ENCODE results near the gene PREX1.

The PREX1 gene

DNA sequence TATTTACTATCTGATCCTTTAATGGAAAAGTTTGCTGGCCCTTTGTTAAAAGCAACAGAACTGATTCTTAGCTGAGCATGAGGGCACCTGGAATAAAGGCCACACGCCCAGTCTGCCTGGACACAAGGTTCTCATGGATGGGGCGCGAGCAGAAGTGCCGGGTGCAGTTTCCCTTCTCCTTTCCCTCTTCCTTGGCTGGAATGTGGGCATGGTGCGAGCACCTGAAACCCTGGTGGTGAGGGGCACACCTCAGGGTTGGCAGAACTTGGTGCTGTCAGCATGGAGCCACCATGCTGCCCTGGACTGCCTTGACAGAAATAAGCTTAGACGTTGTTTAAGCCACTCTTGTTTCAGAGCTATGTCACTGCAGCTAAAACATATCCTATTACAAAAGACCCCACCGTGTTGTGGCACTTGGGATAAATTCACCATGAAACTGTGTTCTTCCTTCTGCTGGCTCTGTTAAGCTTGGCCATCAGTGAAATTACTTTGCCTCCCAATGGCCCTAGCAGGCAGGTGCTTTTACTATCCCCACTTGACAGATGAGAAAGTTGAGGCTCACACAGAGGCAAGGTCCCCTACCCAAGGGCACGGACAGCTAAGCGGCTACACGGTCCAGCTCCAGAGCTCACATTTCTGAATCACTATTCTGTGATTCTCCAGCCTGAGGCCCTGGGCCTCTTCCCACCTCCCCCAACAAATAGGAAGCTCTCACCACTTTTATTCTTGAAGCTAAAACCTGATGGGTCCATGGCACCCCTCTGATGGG is 115.9 kb downstream of the PREX1 start:
- H3K9ac ChIP-seq (ENCODE audit: insufficient read length, low read depth) = no peak overlapping the region
- TF ChIP-seq YY1 (IDR thresholded peaks at IDR 0.05; ENCODE audit: insufficient read depth, insufficient read length) (no peak), ZNF274 (IDR thresholded peaks at IDR 0.05; ENCODE audit: low read depth, low read length) (no peak), SUZ12 (IDR thresholded peaks at IDR 0.05; ENCODE audit: extremely low read depth, insufficient read depth, insufficient read length) (no peak)
- H3K4me1 ChIP-seq (ENCODE audit: insufficient read depth, insufficient read length) = peaks cover 2% of the 10 kb centered on the region
- no peak overlapping the region for H3K4me3 ChIP-seq (ENCODE audit: insufficient read length, low read depth)
- H3K9me3 ChIP-seq (ENCODE audit: insufficient read depth, low read length) = no peaks in the 10 kb centered on the region
- H3K27me3 ChIP-seq (ENCODE audit: insufficient read depth, insufficient read length) = no peaks in the 10 kb centered on the region
- H3K36me3 ChIP-seq (ENCODE audit: insufficient read depth, insufficient read length, low read length) = peaks cover 6% of the 10 kb centered on the region
- no peak for DNase-seq (ENCODE audit: low read depth, low spot score)

DNA sequence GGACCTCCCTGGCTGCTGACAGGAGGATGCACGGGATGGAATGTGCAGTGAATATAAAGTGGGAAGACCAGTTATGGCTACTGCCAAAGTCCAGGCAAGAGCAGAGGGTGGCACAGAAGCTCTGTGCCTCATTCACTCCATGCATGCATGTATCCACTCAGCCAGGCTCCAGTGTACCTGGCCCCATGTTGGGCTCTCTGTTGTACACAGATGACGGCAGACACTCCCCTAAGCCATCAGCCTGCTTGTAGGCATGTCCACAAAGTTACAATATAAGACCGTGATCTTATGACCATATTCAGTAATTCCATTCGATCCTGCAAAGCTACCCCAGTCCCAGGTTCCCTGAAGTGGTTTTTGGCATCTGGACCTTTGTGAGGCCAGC is 116.8 kb downstream of the PREX1 start:
- Histone ChIP-seq H3K36me3 (ENCODE audit: insufficient read depth, insufficient read length, low read length) (peaks cover 8% of the 10 kb centered on the region), H3K27me3 (ENCODE audit: insufficient read depth, insufficient read length) (no peaks in the 10 kb centered on the region), H3K4me1 (ENCODE audit: insufficient read depth, insufficient read length) (peaks cover 2% of the 10 kb centered on the region), H3K9ac (ENCODE audit: insufficient read length, low read depth) (no peak overlapping the region), H3K4me3 (ENCODE audit: insufficient read length, low read depth) (no peak overlapping the region), H3K9me3 (ENCODE audit: insufficient read depth, low read length) (no peaks in the 10 kb centered on the region)
- TF ChIP-seq ZNF274 (IDR thresholded peaks at IDR 0.05; ENCODE audit: low read depth, low read length) (no peak), YY1 (IDR thresholded peaks at IDR 0.05; ENCODE audit: insufficient read depth, insufficient read length) (no peak), SUZ12 (IDR thresholded peaks at IDR 0.05; ENCODE audit: extremely low read depth, insufficient read depth, insufficient read length) (no peak)
- DNase-seq (ENCODE audit: low read depth, low spot score) = no peak

DNA sequence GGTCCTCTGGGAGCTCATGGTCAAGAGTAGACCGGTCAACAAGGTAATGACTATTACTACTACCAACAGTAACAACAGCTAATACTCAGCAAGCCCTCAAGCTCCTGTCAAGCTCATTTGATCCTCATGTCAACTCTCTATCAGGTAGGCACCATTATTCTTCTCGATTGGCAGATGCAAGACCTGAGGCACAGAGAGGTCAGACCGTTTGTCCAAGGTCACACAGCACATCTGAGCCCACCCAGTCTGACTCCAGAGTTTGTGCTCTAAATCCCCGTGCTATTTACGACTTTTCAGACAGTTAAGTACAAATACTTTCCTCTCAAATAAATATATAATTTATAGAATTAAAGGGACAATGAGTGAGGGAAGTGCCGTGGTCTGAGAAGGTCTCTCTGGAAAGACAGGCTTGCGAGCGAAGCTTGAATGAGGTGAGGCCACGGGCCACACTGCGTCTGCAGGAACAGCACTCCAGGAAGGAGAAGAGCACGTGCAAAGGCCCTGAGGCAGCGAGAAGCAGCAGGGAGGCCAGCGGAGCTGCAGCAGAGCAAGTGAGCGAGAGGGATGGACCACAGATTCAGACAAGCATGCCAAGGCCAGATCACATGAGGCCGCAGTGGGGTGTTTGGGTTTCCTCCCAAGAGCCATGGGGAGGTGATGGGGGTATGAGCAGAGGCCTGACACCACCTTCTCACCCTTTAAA is 117.3 kb downstream of the PREX1 start:
- Histone ChIP-seq H3K36me3 (ENCODE audit: insufficient read depth, insufficient read length, low read length) (peaks cover 8% of the 10 kb centered on the region), H3K9me3 (ENCODE audit: insufficient read depth, low read length) (no peaks in the 10 kb centered on the region), H3K4me1 (ENCODE audit: insufficient read depth, insufficient read length) (peaks cover 2% of the 10 kb centered on the region), H3K9ac (ENCODE audit: insufficient read length, low read depth) (no peak overlapping the region), H3K27me3 (ENCODE audit: insufficient read depth, insufficient read length) (no peaks in the 10 kb centered on the region), H3K4me3 (ENCODE audit: insufficient read length, low read depth) (no peak overlapping the region)
- DNase-seq (ENCODE audit: low read depth, low spot score) = no peak
- TF ChIP-seq ZNF274 (IDR thresholded peaks at IDR 0.05; ENCODE audit: low read depth, low read length) (no peak), YY1 (IDR thresholded peaks at IDR 0.05; ENCODE audit: insufficient read depth, insufficient read length) (no peak), SUZ12 (IDR thresholded peaks at IDR 0.05; ENCODE audit: extremely low read depth, insufficient read depth, insufficient read length) (no peak)

DNA sequence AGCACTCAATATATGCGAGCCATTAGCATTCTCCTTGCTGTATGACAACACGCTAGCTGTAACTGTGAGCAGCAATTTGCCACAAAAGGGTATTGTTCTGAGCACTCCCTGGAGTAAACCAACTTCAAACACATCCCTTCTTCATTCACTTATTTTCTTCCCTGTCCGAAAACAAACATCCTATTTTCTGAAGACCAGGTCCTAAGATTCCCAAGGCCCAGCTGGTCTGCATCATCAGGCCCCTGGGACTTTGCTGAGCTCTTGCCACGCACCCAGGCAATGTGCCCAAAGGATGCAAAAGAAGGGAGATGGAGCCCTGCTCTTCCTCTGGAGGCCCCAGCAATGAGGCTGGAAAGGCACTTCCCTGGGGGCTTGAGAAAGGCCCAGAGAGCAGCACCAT is 118.1 kb downstream of the PREX1 start:
- no peak for DNase-seq (ENCODE audit: low read depth, low spot score)
- Histone ChIP-seq H3K4me3 (ENCODE audit: insufficient read length, low read depth) (no peak overlapping the region), H3K36me3 (ENCODE audit: insufficient read depth, insufficient read length, low read length) (peaks cover 8% of the 10 kb centered on the region), H3K9ac (ENCODE audit: insufficient read length, low read depth) (no peak overlapping the region), H3K9me3 (ENCODE audit: insufficient read depth, low read length) (no peaks in the 10 kb centered on the region), H3K27me3 (ENCODE audit: insufficient read depth, insufficient read length) (no peaks in the 10 kb centered on the region), H3K4me1 (ENCODE audit: insufficient read depth, insufficient read length) (peaks cover 2% of the 10 kb centered on the region)
- no peak for TF ChIP-seq ZNF274 (IDR thresholded peaks at IDR 0.05; ENCODE audit: low read depth, low read length)
- TF ChIP-seq SUZ12 (IDR thresholded peaks at IDR 0.05; ENCODE audit: extremely low read depth, insufficient read depth, insufficient read length) = no peak
- no peak for TF ChIP-seq YY1 (IDR thresholded peaks at IDR 0.05; ENCODE audit: insufficient read depth, insufficient read length)

DNA sequence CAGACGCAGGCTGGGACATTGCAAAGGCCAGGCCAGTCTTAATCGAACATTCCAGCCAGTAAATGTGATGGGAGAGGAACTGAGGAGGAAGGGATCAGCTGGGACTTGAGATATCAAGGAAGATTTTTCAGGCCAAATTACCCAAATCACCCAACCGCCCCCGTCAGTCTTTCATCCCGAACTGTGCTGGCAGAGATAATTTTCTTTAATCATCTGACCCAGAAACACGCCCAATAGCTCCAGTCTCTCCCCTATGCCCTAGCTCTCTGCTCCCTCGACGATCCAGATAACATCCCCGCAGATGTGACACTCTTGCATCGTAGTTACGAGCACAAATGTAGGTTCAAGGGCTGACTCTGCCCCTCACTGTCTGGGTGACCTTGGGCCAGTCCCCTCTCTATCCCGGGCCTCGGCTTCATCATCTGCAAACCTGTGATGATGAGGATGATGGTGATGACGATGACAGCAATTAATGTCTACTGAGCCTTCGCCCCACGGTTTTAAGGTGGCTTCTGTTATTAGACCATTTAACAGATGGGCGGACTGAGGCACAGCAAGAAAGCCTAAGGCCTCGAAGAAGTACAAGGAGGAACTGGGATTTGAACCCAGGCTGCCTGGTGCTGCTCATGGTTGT is 118.6 kb downstream of the PREX1 start:
- Histone ChIP-seq H3K9ac (ENCODE audit: insufficient read length, low read depth) (no peak overlapping the region), H3K9me3 (ENCODE audit: insufficient read depth, low read length) (no peaks in the 10 kb centered on the region), H3K4me1 (ENCODE audit: insufficient read depth, insufficient read length) (peaks cover 2% of the 10 kb centered on the region), H3K27me3 (ENCODE audit: insufficient read depth, insufficient read length) (no peaks in the 10 kb centered on the region), H3K36me3 (ENCODE audit: insufficient read depth, insufficient read length, low read length) (peaks cover 8% of the 10 kb centered on the region), H3K4me3 (ENCODE audit: insufficient read length, low read depth) (no peak overlapping the region)
- no peak for DNase-seq (ENCODE audit: low read depth, low spot score)
- no peak for TF ChIP-seq SUZ12 (IDR thresholded peaks at IDR 0.05; ENCODE audit: extremely low read depth, insufficient read depth, insufficient read length)
- TF ChIP-seq ZNF274 (IDR thresholded peaks at IDR 0.05; ENCODE audit: low read depth, low read length) = no peak
- TF ChIP-seq YY1 (IDR thresholded peaks at IDR 0.05; ENCODE audit: insufficient read depth, insufficient read length) = no peak

DNA sequence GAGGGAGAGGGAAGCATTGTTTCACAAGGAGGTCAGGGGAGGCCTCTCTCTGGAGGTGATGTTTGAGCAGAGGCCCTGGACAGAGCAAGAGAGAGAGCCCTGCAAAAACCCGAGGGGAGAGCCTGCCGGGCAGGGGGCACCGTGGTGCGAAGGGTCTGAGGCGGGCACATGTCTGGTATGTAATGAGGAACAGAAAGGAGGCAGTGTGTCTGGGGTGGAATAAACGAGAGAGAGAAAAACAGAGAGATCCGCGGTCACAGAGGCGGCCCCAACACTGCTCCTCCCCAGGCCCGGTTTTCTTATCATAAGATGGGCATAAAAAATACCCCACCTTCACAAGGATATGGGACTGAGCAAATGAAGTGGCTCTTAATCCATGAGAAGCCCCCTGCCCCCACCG is 119.2 kb downstream of the PREX1 start:
- Histone ChIP-seq H3K9me3 (ENCODE audit: insufficient read depth, low read length) (no peaks in the 10 kb centered on the region), H3K4me1 (ENCODE audit: insufficient read depth, insufficient read length) (peaks cover 2% of the 10 kb centered on the region), H3K9ac (ENCODE audit: insufficient read length, low read depth) (no peak overlapping the region), H3K4me3 (ENCODE audit: insufficient read length, low read depth) (no peak overlapping the region), H3K36me3 (ENCODE audit: insufficient read depth, insufficient read length, low read length) (peaks cover 12% of the 10 kb centered on the region), H3K27me3 (ENCODE audit: insufficient read depth, insufficient read length) (no peaks in the 10 kb centered on the region)
- no peak for TF ChIP-seq ZNF274 (IDR thresholded peaks at IDR 0.05; ENCODE audit: low read depth, low read length)
- TF ChIP-seq YY1 (IDR thresholded peaks at IDR 0.05; ENCODE audit: insufficient read depth, insufficient read length) = no peak
- no peak for TF ChIP-seq SUZ12 (IDR thresholded peaks at IDR 0.05; ENCODE audit: extremely low read depth, insufficient read depth, insufficient read length)
- DNase-seq (ENCODE audit: low read depth, low spot score) = no peak

DNA sequence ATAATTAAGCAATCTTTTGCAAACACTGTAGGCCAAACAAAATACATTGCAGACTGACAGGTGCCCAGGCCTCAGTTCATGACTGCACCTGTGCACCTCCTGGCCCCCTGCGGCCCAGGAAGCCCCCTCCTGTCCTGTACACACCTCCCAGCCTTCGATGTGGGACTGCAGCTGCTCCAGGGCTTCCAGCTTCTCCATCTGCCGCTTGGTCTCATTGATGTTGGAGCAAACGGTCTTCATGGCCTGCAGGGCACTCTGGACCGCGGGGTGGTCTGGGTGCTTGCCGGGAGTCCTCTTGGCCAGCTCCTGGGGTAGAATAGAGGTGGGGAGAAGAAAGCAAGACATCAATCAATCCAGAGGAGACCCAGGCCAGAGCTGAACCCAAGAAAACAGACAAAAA is 119.7 kb downstream of the PREX1 start:
- Histone ChIP-seq H3K36me3 (ENCODE audit: insufficient read depth, insufficient read length, low read length) (peaks cover 14% of the 10 kb centered on the region), H3K27me3 (ENCODE audit: insufficient read depth, insufficient read length) (no peaks in the 10 kb centered on the region), H3K4me3 (ENCODE audit: insufficient read length, low read depth) (no peak overlapping the region), H3K9ac (ENCODE audit: insufficient read length, low read depth) (no peak overlapping the region), H3K9me3 (ENCODE audit: insufficient read depth, low read length) (no peaks in the 10 kb centered on the region), H3K4me1 (ENCODE audit: insufficient read depth, insufficient read length) (peaks cover 2% of the 10 kb centered on the region)
- no peak for DNase-seq (ENCODE audit: low read depth, low spot score)
- TF ChIP-seq YY1 (IDR thresholded peaks at IDR 0.05; ENCODE audit: insufficient read depth, insufficient read length) = no peak

Measured in NT2/D1 (cell line).